Epithelial cell of proximal tubule (primary cell): ENCODE measurements around the gene LRRC31. TPM values are rescaled to one million over a fixed set of nuclear protein-coding genes. Genes with fewer than 3 reads are reported as not detected.
A peak's percentile ranks its signal among the peaks of the same experiment; 100 is the strongest.

Experiments
- DNase-seq: peaks from one replicate; pipeline ENCODE4 v3.0.0-alpha.2; 2011; ENCODE audit warnings: low read depth
- H3K4me3 ChIP-seq: 2 replicates; pipeline ENCODE4 v1.5.1; 2011; ENCODE audit warnings: low read depth, mild to moderate bottlenecking, low read length
- total RNA-seq: library from RNA; depleted of rRNA; stranded (reverse); fragments of >200 nt; gene quantifications from 2 replicates; pipeline ENCODE4 v1.2.3, GENCODE V29; 2015
- TF ChIP-seq, protein P1 (sequence below): conservative IDR thresholded peaks from 2 replicates; pipeline ENCODE4 v1.5.1; 2012; ENCODE audit warnings: low read depth, mild to moderate bottlenecking, low read length

The LRRC31 gene
- 0.14 TPM in 1 of 2 replicates, not detected in the other for total RNA-seq

DNA sequence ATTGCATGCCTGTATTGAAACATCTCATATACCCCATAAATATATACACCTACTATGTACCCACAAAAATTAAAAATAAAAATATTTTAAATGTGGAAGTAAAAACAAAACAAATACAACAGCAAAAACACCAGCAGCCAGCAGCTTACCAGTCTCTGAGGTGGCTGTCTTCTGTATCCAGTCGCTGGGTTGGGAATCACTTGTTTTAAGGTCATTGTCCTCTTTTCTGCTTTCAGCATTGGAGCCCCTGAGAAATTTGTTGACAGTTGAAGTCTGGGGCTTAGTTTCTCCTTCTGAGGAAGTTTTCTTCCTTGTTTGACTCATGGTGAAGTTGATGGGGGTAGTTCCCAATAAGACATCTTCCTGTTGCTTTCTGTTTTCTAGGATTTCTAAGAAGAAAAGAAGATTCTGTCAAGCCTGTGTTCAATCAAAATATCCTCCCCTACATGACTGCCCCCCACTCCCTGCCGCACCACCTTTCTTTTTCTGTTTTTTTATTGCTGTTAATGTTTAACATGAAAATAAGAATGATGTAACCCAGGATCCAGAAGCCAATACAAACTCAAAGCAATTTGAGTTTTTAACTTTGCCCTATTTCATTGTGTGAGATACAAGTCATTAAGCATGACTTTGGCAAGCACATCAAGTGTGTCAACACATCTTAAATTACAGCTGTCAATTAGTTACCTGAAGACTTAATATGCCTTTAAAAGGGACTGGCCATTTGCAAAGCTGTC is at the start of gene LRRC31:
Gene LRRC31 (minus strand): TSS at position 452 of the 737 bp plus-strand sequence. CDS start 128 bp downstream, at position 324.
- TF ChIP-seq, protein P1, sequence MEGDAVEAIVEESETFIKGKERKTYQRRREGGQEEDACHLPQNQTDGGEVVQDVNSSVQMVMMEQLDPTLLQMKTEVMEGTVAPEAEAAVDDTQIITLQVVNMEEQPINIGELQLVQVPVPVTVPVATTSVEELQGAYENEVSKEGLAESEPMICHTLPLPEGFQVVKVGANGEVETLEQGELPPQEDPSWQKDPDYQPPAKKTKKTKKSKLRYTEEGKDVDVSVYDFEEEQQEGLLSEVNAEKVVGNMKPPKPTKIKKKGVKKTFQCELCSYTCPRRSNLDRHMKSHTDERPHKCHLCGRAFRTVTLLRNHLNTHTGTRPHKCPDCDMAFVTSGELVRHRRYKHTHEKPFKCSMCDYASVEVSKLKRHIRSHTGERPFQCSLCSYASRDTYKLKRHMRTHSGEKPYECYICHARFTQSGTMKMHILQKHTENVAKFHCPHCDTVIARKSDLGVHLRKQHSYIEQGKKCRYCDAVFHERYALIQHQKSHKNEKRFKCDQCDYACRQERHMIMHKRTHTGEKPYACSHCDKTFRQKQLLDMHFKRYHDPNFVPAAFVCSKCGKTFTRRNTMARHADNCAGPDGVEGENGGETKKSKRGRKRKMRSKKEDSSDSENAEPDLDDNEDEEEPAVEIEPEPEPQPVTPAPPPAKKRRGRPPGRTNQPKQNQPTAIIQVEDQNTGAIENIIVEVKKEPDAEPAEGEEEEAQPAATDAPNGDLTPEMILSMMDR = no peak
- peak; percentile 87 for DNase-seq

DNA sequence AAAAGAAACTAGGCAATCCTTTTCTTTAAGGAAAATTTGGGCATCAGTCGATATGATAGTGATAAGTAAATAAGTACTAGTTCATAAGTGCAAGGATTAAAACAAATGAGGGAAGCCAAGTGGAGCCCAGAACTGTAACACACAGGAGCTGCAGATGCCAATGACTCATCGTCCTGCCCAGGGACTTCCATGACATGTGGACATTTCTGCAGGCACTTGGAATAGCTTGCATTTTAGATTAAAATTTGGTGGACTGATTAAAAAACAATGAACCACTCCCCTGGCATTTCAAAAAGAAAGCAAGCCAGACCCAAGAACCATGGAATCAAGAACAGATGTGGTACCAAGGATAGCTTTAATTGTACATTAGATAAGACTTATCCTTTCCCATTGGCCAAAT is 44.6 kb upstream of the LRRC31 start:
- H3K4me3 ChIP-seq = no peak overlapping the region
- DNase-seq = peak; percentile 18
- TF ChIP-seq, protein P1 = no peak

More for the DNA sequence above, at the start of gene LRRC31:
- H3K4me3 ChIP-seq = no peak within 1 kb of the TSS

DNA sequence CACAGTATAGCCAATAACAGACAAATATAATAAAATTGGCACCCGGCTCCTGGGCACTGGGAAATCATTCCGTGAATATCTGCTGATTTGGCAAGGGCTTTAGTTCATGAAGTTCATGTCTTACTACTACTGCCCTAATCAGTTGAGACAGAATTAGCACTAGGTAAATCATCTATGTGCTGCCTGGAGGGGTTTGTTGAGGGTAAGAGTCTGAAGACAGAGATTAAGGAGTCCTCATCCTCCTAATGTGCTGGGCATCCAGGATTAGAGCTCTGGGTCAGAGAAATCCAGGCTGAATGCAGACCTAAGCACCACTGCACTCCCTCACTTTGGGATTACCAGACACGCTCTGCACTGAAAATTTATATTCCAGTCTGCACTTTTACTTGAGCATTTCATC is 43.6 kb upstream of the LRRC31 start:
- DNase-seq = no peak
- no peak overlapping the region for H3K4me3 ChIP-seq
- TF ChIP-seq, protein P1 = no peak

DNA sequence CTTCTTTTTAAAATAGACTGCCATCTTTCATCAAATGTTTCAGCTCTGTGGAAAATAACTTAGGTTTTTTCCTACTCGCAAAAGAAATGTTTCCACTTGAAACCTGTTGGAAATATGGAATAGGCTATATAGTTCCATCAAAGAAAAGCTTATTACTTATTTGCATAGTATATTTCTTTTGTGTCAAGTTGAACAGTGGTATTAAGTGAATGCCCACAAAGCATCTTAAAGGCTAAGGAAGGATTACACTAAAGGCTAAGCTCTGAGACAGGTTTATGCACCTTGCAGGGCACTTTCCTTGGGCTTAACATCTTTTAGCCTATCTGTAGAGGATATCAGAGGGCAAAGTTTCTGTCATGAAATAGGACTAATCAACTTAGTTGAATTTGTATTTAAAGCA is 41.5 kb upstream of the LRRC31 start, which contains the start of gene SAMD7:
Gene SAMD7 (plus strand): TSS at position 301 of the 400 bp plus-strand sequence. CDS start 7,927 bp downstream, outside the sequence.
- DNase-seq = no peak
- no peak within 1 kb of the TSS for H3K4me3 ChIP-seq
- TF ChIP-seq, protein P1 = no peak

DNA sequence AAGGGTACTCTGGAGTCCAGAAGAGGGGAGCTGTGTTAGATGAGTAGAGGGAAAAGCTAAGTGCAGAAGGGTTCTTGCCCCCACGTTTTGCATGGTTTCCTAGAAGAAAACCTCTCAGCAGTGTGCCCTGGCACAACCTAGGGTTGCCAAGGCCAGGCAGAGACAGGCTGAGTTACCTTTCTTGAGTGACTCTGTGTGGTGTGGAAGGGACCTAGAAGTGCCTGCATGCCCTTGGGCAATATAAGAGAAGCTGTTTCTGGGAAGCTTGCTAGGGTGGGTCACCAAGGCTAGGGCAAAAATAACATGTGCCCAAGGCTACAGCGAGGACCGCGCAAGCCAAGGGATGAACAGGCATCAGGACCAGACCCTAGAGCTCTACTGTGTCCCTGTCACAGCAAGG is 38.2 kb upstream of the LRRC31 start:
- TF ChIP-seq, protein P1 = no peak
- H3K4me3 ChIP-seq = no peak overlapping the region
- no peak for DNase-seq

DNA sequence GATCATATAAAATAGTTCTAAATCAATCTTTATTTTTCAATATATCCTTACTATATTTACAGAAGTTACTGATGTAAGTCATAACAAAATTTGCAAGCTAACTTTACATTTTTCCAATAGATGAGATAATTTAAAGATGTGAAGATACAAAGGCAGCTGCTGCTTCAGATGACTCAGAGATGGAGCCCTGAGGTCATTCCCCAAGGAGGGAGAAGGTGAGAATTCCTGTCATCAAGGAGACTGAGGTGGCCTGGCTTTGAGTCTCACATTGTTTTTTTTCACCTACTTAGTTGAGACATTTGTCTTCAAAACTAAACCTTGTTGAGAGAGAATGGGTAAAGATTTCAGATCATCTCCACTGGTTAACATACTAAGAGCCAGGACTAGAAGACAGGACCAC is 37.7 kb upstream of the LRRC31 start:
- DNase-seq = no peak
- TF ChIP-seq, protein P1 = no peak
- H3K4me3 ChIP-seq = no peak overlapping the region

DNA sequence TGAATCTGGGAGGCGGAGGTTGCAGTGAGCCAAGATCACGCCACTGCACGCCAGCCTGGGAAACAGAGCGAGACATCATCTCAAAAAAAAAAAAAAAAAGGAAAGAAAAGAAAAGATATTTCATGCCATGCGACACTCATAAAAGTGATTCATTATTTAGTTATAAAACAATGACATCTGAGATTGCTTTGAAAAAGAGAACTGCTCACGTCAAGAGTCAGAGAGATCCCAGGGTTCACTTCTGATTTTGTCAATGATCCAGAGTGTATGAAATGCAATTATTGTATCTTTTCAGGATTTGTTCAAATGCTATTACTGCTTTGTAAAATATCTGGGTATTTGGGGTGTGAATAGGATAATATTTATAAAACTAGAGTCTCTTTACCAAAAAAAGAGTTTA is 35.7 kb upstream of the LRRC31 start:
- TF ChIP-seq, protein P1 = no peak
- H3K4me3 ChIP-seq = no peak overlapping the region
- DNase-seq = no peak
